ENCODE measurements around the gene SDS. TPM values are rescaled to one million over a fixed set of nuclear protein-coding genes. Genes with fewer than 3 reads are reported as not detected.

Gene SDS
- total RNA-seq, 1 experiment from 2014 or later, result not detected

DNA sequence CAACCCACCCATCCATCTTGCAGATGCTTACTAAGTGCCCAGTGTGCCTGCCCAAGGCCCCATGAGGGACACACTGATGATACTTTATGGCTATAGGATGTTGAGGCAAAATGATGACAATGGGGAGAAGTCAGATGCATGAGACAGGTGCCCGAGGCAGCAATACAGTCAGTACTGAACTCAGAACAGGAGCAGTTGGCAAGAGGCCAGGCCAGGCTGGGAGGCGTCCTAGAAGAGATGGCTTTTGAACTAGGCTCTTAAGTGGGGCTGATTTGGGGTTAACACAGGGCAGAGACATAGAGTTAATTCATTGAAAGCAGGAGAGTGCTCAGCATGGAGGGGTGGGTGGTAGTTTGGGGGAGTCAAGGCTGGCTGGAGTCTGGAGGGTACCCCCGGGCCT lies 29.7 kb downstream of the SDS start:
- Histone ChIP-seq H2BK120ac (ENCODE audit: low read depth, low read length, poor library complexity, severe bottlenecking) (no peak overlapping the region), H3K4me2 (ENCODE audit: insufficient read depth, insufficient read length, low read length) (no peak overlapping the region), H3K23me2 (ENCODE audit: insufficient read length, low read depth, low read length, poor library complexity, severe bottlenecking) (no peaks in the 10 kb centered on the region), H3K4me1 (ENCODE audit: insufficient read depth, low read length) (no peaks in the 10 kb centered on the region), H3K4ac (ENCODE audit: low read depth, low read length) (no peak overlapping the region), H3K79me1 (ENCODE audit: insufficient read depth, low read depth, low read length, poor library complexity, severe bottlenecking) (no peaks in the 10 kb centered on the region), H3K27ac (ENCODE audit: insufficient read length, low read depth, low read length) (no peak overlapping the region), H2BK20ac (ENCODE audit: low read depth, low read length, poor library complexity, severe bottlenecking) (no peak overlapping the region), H3K14ac (ENCODE audit: insufficient read depth, low read length) (no peak overlapping the region), H2BK5ac (ENCODE audit: insufficient read length, low read length) (no peak overlapping the region), H3K56ac (ENCODE audit: insufficient read length, low read depth, low read length) (no peak overlapping the region), H2BK12ac (ENCODE audit: insufficient read length, low read depth, low read length) (no peak overlapping the region), H4K91ac (ENCODE audit: insufficient read length, low read depth, low read length) (no peak overlapping the region), H3T11ph (ENCODE audit: low read length) (no peak overlapping the region), H3K79me2 (ENCODE audit: insufficient read depth, low read length) (no peaks in the 10 kb centered on the region), H4K5ac (ENCODE audit: insufficient read length, low read depth, low read length) (no peak overlapping the region), H3K27me3 (ENCODE audit: insufficient read depth, low read length) (no peaks in the 10 kb centered on the region), H4K8ac (replicated peaks; ENCODE audit: insufficient read length, low read depth, low read length) (no peak overlapping the region), H2AK5ac (ENCODE audit: insufficient read length, low read length) (no peak overlapping the region), H2BK15ac (ENCODE audit: low read depth, low read length) (no peak overlapping the region), H4K20me1 (ENCODE audit: control insufficient read depth, insufficient read depth, insufficient read length) (no peaks in the 10 kb centered on the region), H3K9me3 (ENCODE audit: control insufficient read depth, low read depth, low read length) (no peaks in the 10 kb centered on the region), H3K9ac (ENCODE audit: extremely low read depth, insufficient read length, low read length) (no peak overlapping the region), H3K18ac (ENCODE audit: insufficient read length, low read depth, low read length) (no peak overlapping the region), H3K23ac (ENCODE audit: insufficient read length, low read depth, low read length) (no peak overlapping the region), H2AFZ (ENCODE audit: low read length) (no peak overlapping the region)
- no peaks in the 10 kb centered on the region for H3K4me1 Mint-ChIP-seq
- no peaks in the 10 kb centered on the region for H3K9me3 Mint-ChIP-seq
- H3K27me3 Mint-ChIP-seq (ENCODE audit: low read depth), result no peaks in the 10 kb centered on the region
- TF ChIP-seq, protein P1, sequence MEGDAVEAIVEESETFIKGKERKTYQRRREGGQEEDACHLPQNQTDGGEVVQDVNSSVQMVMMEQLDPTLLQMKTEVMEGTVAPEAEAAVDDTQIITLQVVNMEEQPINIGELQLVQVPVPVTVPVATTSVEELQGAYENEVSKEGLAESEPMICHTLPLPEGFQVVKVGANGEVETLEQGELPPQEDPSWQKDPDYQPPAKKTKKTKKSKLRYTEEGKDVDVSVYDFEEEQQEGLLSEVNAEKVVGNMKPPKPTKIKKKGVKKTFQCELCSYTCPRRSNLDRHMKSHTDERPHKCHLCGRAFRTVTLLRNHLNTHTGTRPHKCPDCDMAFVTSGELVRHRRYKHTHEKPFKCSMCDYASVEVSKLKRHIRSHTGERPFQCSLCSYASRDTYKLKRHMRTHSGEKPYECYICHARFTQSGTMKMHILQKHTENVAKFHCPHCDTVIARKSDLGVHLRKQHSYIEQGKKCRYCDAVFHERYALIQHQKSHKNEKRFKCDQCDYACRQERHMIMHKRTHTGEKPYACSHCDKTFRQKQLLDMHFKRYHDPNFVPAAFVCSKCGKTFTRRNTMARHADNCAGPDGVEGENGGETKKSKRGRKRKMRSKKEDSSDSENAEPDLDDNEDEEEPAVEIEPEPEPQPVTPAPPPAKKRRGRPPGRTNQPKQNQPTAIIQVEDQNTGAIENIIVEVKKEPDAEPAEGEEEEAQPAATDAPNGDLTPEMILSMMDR (conservative IDR thresholded peaks at IDR 0.05), result no peak
- DNase-seq, result no peak
- H3K4me3 Mint-ChIP-seq, result no peak overlapping the region
- H3K27ac Mint-ChIP-seq, result no peak overlapping the region; a peak in 1 of 7 replicates
- no CpG with 5 or more reads among the region's 3 CpGs for WGBS (ENCODE audit: extremely low coverage, insufficient read length, low lambda C conversion rate)
- H3K36me3 Mint-ChIP-seq (ENCODE audit: insufficient read depth in 1 of 3, low read depth in 3 of 3), result peaks cover 12 to 39% (median 36%) of the 10 kb centered on the region in 3 experiments; a peak in 6 of 7 replicates
